NCI-H2196 (cell line): ENCODE measurements around the gene APOM.

ENCODE experiments used
- DNase-seq: peaks from one replicate; lab custom pipeline; 2025; ENCODE audit not compliant: unreplicated experiment; lab: John Stamatoyannopoulos, UW

APOM gene

DNA sequence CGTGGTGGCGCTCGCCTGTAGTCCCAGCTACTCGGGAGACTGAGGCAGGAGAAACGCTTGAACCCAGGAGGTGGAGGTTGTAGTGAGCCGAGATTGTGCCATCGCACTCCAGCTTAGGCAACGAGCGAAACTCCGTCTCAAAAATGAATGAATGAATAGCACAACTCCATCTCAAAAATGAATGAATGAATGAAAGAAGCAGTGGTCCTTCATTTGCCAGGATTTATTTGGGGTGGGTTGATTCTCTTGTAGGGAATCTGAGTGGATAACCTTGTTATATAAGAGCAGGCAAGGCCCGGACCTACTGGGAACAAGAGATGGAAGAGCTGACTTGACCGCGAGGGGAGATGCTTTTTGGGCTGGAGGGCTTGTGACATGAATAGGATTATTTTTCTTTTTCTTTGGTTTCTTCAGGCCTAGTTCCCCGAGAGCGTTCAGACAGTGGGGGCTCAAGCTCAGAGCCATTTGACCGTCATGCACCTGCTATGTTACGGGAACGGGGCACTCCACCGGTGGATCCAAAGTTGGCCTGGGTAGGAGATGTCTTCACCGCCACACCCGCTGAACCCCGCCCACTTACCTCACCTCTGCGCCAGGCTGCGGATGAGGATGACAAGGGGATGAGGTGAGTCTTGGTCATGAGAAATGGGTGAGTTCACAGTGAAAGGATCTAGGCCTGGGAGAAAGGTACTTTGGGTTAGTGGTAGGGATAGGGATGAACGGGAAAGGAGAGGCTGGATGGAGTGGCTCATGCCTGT is 25.3 kb upstream of the APOM start:
- DNase-seq, result no peak

DNA sequence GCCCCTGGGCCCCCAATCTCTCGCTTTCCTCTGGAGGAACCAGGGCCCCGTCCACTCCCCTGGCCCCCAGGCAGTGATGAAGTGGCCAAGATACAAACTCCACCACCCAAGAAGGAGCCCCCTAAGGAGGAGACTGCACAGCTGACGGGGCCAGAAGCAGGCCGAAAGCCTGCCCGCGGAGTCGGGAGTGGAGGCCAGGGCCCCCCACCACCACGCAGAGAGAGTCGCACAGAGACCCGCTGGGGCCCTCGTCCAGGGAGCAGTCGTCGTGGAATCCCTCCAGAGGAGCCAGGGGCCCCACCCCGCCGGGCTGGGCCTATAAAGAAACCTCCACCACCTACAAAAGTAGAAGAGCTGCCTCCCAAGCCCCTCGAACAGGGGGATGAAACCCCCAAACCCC is 24.5 kb upstream of the APOM start:
- DNase-seq, result no peak

DNA sequence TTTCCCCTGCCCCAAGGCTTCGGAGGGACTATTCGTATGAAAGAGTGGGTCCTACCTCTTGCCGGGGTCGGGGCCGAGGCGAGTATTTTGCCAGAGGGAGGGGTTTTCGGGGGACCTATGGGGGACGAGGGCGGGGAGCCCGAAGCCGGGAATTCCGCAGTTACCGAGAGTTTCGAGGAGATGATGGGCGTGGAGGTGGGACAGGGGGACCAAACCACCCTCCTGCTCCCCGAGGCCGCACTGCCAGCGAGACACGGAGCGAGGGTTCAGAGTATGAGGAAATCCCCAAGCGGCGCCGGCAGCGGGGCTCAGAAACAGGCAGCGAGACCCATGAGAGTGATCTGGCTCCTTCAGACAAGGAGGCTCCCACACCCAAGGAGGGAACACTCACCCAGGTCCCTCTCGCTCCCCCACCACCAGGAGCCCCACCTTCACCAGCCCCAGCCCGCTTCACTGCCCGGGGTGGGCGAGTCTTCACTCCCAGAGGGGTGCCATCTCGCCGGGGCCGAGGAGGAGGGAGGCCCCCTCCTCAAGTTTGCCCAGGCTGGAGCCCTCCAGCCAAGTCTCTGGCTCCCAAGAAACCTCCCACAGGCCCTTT is 23.9 kb upstream of the APOM start:
- DNase-seq, result no peak

DNA sequence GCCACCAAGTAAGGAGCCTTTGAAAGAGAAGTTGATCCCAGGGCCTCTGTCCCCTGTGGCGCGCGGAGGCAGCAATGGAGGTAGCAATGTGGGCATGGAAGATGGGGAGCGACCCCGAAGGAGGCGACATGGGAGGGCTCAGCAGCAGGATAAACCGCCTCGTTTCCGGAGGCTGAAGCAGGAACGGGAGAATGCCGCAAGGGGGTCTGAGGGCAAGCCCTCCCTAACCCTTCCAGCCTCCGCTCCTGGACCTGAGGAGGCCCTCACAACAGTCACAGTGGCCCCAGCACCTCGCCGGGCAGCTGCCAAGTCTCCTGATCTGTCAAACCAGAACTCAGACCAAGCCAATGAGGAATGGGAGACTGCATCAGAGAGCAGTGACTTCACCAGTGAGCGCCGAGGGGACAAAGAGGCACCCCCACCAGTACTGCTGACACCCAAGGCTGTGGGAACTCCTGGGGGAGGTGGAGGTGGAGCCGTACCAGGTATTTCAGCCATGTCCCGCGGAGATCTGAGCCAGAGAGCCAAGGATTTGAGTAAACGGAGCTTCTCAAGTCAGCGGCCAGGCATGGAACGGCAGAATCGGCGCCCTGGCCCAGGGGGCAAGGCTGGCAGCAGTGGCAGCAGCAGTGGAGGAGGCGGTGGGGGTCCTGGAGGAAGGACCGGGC is 23.3 kb upstream of the APOM start:
- no peak for DNase-seq

DNA sequence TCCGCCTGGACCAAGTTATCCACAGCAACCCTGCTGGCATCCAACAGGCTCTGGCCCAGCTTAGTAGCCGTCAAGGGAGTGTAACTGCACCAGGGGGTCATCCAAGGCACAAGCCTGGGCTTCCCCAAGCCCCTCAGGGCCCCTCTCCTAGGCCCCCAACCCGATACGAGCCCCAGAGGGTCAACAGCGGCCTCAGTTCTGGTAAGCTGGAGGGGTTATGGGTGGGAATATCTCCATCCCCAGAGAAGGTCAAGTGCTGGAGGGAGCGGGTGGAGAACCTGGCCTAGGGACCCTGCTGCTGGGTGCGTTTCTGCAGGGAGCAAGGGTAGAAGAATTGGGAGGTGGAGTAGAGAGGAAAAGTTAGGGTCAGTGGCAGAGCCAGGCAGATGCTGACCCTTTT is 22.2 kb upstream of the APOM start:
- DNase-seq, result no peak

DNA sequence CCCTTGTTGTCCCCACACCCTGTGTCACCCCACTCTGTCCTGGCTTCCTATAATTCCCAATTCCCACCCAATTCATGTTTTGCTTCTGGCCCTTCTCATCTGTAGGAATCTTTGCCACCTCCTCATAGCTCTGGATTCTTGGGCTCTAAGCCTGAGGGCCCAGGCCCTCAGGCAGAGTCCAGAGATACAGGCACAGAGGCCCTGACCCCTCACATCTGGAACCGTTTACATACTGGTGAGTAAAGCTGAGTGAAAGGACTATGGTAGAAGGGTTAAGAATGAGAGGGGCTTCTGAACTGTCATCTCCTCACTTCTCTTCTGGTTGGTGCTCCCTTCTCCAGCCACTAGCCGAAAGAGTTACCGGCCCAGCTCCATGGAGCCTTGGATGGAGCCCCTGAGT is 21.6 kb upstream of the APOM start:
- DNase-seq, result no peak

DNA sequence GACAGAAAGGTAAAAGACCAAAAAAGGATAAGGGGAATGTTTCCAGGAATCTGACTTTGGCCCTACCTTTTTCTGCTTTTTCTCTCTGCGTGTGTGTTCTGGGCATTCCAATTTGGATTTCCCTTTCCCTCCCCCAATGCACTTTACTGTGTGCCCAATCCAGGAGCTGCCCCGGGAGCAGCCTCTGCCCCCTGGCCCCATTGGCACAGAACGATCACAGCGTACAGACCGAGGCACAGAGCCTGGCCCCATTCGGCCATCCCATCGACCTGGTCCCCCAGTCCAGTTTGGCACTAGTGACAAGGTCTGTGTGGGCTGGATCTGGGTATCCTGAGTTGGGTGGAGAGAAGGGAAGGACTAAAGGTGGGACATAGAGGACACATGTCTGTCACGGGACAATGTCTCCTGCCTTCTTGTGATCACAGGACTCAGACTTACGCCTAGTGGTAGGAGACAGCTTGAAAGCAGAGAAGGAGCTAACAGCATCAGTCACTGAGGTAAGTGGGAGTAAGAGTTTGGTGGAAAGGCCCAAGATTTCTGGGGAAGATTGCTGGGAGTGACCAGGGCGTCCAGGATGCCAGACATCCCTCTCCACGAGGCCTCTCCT is 20.6 kb upstream of the APOM start:
- DNase-seq, result no peak

DNA sequence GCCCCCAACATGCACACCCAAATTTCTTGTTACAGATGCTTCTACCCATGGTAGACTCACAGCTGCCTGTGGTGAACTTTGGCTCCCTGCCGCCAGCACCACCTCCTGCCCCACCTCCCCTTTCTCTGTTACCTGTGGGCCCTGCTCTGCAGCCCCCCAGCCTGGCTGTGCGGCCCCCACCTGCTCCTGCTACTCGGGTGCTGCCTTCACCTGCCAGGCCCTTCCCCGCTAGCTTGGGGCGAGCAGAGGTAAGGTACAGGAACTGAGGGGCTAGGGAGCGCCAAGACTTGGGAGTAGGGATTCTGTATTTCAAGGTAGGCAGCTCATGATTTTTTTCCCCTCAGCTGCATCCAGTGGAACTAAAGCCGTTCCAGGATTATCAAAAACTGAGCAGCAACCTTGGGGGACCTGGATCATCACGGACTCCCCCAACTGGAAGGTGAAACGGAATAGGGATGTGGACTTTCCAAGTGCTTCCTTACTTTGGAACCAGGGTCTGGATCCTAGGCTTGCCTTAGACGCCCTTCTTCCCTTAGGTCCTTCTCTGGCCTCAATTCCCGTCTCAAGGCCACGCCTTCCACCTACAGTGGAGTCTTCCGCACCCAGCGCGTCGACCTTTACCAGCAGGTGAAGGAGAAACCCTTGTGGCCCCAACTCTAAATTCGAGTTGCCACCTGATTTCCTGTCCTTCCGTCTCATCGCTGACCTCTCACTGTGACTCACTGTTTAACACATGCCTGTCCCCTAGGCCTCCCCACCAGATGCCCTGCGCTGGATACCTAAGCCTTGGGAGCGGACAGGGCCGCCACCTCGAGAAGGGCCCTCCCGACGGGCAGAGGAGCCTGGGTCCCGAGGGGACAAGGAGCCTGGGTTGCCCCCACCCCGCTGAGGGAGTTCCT is 18.7 kb upstream of the APOM start:
- DNase-seq, result no peak

DNA sequence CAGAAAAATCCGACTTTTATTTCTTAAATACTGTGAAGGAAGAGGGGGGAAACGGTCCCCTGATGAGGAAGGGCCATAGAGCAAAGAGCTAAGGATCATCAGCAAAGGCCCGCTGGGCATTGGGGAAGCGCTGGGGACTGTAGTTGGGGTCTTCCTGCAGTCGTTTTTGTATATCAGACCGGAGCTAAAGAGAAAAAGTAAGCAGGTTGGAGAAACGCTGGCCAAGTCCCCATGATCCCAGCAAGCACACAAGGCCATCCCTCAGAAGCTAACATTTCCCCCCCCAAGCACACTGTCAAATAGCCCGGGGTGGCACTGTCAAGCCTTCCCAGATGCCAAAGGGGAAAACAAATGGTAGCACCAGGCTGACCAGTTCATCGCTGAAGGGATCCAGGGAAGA is 16.7 kb upstream of the APOM start:
- no peak for DNase-seq

DNA sequence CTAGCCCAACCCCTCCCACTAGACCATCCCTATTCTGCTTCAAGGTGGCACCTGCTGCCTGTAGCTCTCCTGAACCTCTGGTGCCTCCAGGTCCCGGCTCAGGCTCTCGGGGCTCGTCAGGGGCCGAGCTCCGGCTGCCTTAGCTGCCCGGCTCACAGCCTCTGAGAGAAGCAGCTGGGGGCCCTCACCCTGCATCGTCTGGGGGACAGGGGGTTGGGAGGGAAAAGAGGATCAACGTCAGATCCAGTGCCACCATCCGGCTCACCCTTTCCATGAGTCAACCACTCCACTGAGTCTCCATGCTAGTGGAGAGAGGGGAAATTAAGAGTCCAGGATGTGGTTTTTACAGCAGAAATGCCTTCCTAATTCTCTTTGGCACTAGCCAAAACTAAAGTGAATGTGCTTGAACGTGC is 16.2 kb upstream of the APOM start:
- no peak for DNase-seq

DNA sequence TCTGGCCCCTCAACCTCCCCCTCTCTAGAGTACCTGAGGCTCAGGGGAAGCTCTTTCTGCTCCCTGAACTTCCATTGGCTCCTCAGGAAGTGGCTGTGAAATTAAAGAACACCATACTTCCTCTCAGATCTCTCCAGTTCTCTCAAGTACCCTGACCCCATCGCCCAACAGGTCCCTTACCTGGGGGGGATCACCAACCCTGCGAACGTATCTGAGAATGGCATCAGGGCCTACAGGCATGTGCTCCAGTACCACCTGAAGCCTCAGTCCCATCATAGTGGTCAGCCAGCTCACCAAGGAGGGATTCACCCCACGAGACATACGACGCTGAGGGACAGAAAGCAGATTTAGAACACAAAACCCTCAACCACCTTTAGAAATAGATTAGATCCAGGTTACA is 15.1 kb upstream of the APOM start:
- no peak for DNase-seq

DNA sequence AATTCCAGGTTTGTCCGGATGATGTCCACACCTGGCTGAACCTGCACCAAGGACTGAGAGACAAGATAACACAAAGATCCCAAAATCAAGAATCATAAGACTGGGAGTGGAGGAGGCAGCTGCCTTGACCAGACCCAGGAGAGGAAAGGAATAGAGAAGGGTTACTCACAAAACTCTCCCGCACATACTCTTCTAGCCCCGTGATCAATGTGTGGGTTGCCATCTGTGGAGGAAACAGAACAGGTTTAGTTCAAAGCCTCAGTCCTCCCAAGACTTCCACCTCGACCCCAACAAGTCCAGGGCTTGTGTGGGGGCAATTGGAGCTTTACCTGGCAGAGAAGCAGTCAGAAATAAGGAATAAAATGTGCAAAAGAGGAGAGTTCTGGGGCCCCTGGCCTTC is 14.3 kb upstream of the APOM start:
- DNase-seq, result no peak

DNA sequence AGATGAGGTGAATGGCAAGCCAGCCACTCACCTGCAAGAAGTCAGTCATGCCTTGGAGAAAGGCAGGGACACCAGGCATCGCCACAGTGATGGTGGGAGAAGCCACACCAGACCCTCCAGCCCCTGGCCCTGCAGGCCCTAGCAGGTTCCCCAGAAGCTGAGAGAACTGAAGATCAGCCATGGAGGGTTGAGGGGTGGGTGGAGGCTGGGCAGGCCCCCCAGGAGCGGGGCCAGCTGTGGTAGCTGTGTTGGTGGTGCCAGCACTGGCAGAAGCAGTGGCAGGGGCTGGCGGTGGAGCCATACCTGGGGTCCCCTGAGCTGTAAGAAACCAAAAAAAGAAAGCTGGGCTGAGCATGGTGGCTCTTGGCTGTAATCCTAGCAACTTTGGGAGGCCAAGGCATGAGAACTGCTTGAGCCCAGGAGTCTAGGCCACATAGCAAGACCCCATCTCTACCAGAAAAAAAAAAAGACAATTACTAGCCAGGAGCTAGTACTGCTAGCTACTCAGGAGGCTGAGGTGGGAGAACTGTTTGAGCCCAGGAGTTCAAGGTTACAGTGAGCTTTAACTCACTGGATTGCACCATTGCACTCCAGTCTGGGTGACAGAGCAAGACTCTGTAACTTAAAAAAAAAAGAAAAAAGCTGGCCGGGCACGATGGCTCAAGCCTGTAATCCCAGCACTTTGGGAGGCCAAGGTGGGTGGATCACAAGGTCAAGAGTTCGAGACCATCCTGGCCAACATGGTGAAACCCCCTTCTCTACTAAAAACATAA is 12.7 kb upstream of the APOM start:
- DNase-seq, result no peak

DNA sequence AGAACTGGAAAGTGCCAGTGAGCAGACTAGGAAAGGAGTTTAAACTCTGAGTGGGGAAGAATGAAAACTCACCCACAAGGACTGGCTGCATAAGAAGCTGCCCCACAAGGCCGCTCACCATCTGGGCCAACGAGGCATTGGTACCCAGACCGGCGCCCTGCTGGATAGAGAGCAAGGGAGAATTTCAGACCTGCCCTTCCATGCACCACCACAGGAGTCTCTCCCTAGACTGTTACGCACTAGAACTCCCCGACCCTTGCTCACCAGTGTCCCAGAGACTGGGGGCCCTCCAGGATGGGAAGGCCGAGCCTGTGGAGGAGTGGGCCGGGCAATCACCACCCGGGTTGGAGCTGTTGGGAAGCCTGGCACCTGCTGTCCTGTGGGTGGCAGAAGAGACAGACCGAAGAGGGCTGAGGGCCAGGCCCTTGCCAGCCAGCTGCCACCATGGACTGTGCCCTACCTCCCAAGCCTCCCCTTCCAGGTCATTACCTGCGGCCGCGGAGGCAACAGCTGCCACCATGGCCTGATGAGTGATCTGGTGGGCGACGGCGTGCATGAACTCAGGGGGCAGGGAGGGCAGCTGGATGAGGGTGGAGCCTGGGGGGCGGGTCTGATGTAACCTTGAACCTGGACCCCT is 11.8 kb upstream of the APOM start:
- DNase-seq, result no peak

DNA sequence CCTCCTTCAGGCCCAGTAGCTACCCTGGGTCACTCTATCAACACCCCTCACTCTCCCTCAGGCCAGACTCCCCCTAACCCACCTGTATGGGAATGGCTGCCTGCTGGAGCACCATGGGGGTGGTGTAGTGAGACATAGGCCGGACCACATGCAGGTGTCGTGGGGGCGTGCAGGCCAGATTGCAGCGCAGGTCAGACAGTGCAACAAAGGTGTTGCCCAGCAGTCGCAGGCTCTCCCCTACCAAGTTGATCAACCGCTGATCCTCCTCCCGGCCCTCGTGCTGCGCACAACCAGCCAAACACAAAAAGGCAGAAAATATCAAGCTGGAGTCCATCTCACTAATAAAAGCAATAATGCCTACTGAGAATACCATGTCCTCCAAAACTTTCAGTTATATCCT is 10.4 kb upstream of the APOM start:
- no peak for DNase-seq

DNA sequence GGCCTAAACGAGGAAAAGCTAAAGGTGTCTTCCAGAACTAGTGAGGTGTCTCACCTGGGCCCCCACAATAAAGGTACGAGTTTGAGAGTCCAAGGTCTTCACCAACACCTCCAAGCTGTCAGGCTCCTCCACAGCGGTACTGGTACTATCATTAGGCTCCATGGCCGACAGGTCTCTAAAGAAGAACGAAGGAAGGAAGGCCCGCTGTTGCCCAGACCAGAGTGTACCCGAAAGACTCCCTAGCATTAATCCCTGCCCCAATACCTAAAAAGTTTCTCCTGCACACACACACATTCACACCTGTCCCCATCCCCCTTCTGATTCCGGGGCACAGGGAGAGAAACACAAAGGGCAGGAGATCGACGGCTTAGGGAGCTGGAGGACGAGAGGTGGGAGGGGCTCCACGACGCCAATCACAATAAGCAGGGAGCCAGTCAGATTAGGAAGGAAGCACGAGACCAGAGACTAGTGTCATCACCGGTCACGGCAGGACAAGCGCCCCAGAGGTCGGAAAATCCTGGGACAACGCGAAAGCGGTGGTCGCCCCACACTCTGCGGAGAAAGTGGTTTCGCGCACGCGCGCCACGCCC is 4.0 kb upstream of the APOM start:
- DNase-seq, result peak; percentile 80

DNA sequence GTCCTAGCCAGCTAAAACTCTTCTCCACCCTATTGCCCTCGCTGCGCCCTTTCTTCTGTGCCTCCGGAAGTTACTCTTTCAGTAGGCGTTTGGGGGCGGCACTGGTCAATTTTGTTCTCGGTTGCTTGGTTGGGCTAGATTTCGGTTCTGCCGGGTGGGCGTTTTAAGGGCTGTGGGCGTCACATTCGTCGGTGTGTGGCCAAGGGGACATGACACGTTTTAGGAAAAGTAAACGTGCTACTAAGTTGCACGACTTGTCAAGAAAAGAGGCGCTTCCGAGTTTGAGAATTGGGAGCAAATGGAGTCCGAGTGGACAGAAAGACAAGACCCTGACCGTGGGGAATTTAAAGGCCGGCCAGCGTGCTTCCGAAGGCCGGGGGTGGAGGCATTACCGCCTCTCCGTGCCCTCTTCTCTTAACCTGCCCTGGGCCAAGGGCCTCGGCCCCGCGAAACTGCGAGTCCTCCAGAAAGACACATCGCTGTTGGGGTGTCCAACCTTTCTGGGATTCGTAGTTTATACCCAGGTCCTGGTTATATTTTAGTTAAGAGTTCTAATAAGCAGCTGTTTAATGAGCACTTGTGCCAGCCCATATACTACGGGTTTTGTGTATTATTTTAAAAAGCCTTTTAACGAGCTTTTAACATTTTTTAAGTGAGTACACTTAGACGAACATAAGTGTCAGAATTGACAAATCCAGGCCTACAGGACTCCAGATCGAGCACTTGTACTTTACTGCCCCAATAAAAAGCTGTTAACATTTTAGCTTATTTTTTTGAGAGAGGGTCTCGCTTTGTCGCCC is 2.6 kb upstream of the APOM start:
- peak; percentile 94 for DNase-seq

DNA sequence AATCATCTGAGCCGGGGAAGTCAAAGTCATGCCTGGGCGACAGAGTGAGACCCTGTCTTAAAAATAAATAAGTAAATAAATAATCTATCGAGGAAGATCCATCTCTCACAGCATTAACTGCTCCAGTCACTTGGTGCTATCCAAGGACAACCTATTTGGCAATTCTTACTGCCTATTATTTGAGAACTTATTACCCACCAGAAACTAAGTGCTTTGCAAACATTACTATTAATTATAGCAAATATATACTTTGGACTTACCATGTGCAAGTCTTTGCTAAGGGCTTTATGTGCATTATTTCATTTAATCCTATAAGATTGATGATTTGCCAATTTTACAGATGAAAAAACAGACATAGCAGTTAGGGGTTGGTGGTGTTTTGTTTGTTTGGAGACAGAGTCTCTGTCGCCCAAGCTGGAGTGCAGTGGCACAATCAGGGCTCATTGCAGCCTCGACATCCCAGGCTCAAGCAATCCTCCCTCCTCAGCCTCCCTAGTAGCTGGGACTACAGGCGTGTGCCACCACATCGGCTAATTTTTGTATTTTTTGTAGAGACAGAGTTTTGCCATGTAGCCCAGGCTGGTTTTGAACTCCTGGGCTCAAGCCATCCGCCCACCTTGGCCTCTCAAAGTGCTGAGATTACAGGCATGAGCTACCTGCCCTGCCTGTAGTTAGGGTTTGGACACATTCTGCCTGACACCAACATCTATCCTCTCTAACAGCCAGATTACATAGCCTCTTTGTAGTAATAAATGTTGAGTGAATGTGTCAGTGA is 933 bp upstream of the APOM start:
- no peak for DNase-seq
